ENCODE data around the gene STARD10.

DNA sequence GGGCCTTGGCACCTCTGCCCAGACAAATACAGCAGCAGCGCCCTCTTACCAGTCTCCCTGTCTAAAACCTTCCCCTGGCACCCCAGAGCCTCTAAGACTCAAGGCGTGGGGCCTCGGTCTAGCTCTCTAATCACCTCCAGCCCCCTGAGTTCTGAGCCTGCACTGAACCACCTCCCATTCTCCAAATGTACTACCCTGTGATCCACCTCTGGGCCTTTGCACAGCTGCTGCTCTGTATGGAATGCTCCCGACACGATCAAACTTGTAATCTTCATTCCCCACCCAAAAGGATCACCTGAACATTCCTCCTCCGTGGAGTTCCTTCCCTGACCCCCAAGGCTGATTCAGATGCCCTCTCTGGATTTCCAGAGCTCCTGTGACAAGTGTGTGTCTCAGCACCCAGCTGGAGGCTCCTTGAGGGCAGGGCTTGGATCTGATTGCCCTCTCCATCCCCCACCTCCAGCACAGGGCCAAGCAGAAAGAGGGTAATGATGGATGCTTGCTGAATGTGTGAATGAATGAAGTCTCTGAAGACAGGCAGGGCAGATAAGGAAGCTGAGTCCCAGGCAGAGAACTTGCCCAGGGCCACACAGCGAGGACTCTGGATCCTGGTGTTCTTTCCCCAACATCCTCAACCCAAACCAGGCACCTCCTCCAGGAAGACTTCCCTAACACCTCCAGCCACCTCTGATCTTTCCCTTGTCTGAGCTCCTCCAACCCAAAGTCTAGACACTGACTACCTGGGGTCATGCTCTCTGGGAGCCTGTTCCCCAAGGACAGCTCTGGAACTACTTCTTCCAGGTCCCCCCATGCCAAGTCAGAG, 18.3 kb downstream of the STARD10 start:
- TF ChIP-seq, protein P1, sequence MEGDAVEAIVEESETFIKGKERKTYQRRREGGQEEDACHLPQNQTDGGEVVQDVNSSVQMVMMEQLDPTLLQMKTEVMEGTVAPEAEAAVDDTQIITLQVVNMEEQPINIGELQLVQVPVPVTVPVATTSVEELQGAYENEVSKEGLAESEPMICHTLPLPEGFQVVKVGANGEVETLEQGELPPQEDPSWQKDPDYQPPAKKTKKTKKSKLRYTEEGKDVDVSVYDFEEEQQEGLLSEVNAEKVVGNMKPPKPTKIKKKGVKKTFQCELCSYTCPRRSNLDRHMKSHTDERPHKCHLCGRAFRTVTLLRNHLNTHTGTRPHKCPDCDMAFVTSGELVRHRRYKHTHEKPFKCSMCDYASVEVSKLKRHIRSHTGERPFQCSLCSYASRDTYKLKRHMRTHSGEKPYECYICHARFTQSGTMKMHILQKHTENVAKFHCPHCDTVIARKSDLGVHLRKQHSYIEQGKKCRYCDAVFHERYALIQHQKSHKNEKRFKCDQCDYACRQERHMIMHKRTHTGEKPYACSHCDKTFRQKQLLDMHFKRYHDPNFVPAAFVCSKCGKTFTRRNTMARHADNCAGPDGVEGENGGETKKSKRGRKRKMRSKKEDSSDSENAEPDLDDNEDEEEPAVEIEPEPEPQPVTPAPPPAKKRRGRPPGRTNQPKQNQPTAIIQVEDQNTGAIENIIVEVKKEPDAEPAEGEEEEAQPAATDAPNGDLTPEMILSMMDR (IDR thresholded peaks at IDR 0.05), result no peak
- TF ChIP-seq POLR2A (IDR thresholded peaks at IDR 0.05; ENCODE audit: low read depth), result no peak
